ENCODE data around the gene BSG.

DNA sequence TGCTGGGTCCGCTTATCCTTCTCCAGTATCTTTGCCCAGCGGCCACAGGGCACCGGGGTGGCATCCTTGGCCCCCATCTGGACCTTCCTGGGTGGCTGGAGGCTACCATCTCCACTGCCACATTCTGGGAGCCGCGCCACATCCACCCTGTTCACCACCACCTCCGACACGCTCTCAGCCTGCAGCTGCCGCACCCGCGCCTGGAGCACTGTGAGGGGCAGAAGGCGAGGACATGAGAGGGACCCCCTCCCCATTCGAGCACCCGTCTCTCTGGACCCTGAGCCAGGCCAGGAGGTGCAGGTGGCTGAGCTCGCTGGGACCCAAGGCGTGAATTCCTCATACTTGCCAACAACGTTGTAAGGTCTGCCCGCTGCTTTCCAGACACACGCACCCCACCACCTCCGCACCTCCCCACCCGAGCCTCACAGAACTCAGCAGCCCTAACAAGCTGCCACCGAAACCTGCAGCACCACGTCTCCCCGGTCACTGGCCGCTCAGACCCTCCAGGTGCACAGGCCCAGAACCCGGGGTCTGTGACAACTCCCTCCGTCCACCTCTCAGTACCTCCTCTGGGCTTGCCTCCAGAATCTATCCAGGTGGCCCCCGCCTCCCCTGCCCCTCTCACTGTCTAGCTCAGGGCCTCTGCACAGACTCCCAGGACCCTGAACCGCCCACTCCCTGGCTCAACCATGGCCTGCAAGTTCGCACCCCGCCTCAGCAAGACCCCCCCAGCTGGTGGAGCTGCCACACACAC is 57.7 kb downstream of the BSG start:
- TF ChIP-seq POLR2A (IDR thresholded peaks at IDR 0.05; ENCODE audit: low read length): no peak
- no peak for TF ChIP-seq HOXA7 (CRISPR knock-in tag; IDR thresholded peaks at IDR 0.05)
- no peak for TF ChIP-seq RAD21 (conservative IDR thresholded peaks at IDR 0.05 in 1 of 2, IDR thresholded peaks at IDR 0.05 in 1 of 2)
- TF ChIP-seq ESRRA (IDR thresholded peaks at IDR 0.05; ENCODE audit: borderline replicate concordance, low read length): no peak
- no peak for TF ChIP-seq CHD2 (IDR thresholded peaks at IDR 0.05; ENCODE audit: low read length, partially characterized antibody)
- TF ChIP-seq EP300 (IDR thresholded peaks at IDR 0.05): no peak
- TF ChIP-seq, protein P1, sequence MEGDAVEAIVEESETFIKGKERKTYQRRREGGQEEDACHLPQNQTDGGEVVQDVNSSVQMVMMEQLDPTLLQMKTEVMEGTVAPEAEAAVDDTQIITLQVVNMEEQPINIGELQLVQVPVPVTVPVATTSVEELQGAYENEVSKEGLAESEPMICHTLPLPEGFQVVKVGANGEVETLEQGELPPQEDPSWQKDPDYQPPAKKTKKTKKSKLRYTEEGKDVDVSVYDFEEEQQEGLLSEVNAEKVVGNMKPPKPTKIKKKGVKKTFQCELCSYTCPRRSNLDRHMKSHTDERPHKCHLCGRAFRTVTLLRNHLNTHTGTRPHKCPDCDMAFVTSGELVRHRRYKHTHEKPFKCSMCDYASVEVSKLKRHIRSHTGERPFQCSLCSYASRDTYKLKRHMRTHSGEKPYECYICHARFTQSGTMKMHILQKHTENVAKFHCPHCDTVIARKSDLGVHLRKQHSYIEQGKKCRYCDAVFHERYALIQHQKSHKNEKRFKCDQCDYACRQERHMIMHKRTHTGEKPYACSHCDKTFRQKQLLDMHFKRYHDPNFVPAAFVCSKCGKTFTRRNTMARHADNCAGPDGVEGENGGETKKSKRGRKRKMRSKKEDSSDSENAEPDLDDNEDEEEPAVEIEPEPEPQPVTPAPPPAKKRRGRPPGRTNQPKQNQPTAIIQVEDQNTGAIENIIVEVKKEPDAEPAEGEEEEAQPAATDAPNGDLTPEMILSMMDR (IDR thresholded peaks at IDR 0.05): no peak
- TF ChIP-seq, protein P2, sequence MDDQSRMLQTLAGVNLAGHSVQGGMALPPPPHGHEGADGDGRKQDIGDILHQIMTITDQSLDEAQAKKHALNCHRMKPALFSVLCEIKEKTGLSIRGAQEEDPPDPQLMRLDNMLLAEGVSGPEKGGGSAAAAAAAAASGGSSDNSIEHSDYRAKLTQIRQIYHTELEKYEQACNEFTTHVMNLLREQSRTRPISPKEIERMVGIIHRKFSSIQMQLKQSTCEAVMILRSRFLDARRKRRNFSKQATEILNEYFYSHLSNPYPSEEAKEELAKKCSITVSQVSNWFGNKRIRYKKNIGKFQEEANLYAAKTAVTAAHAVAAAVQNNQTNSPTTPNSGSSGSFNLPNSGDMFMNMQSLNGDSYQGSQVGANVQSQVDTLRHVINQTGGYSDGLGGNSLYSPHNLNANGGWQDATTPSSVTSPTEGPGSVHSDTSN (IDR thresholded peaks at IDR 0.05): no peak
- TF ChIP-seq, protein P3, sequence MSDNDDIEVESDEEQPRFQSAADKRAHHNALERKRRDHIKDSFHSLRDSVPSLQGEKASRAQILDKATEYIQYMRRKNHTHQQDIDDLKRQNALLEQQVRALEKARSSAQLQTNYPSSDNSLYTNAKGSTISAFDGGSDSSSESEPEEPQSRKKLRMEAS (IDR thresholded peaks at IDR 0.05): no peak

All from A549 (cell line).